ENCODE results near the gene GNAZ.

The GNAZ gene

DNA sequence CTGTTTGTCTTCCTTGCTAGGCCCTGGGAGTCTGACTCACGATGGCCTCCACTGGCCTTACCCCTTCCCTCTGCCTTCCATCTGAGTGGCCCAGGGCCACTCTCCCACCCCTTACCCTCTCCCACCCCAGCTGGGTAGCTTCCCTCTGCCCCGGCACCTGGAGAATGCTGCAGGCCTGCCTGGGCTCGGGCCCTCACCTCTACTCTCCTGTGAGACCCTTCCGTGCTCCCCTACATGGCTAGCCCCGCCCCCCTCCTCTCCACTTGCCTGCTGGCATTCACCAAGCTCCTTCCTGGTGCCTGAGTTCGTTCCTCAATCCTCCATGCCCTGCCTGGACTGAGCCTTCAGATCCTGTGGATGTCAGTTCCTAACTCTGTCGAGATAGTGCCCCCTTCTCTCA is 83.7 kb downstream of the GNAZ start:
- Histone ChIP-seq H3K36me3 (ENCODE audit: insufficient read depth, low read length) (no peaks in the 10 kb centered on the region), H3K27ac (no peak overlapping the region), H3K9me3 (ENCODE audit: low read depth, low read length) (no peaks in the 10 kb centered on the region), H3K4me3 (no peak overlapping the region), H3K9ac (ENCODE audit: insufficient read length) (no peak overlapping the region)
- no peak for TF ChIP-seq EZH2 (IDR thresholded peaks at IDR 0.05)
- no peak for TF ChIP-seq POLR2AphosphoS5 (IDR thresholded peaks at IDR 0.05; ENCODE audit: borderline replicate concordance, low read depth, low read length)
- TF ChIP-seq FOXP2 (optimal IDR thresholded peaks at IDR 0.05; ENCODE audit: control extremely low read depth, extremely low read length, insufficient read depth) = no peak
- no peak for DNase-seq (ENCODE audit: low read depth, low spot score)

DNA sequence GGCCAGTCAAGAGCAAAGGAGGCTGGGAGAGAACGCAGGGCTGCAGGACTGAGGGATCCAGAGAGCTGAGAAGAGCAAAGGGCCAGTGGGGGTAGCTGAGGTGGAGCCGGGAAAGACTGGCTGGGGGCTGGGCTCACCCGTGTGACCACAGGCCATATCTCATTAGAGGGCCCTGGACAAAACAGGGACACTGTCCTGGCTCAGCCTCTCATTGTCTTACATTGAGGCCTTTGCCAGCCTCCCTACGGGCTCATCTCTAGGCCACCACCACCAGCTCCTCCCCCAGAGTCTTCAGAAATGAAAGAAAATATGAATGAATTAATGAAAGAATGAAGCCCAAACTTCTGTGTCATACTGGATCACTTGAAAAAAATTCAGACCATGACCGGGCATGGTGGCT is 84.1 kb downstream of the GNAZ start:
- H3K36me3 ChIP-seq (ENCODE audit: insufficient read depth, low read length) = no peaks in the 10 kb centered on the region
- H3K27ac ChIP-seq = no peak overlapping the region
- H3K9ac ChIP-seq (ENCODE audit: insufficient read length) = no peak overlapping the region
- no peak for DNase-seq (ENCODE audit: low read depth, low spot score)
- TF ChIP-seq EZH2 (IDR thresholded peaks at IDR 0.05) (no peak), POLR2AphosphoS5 (IDR thresholded peaks at IDR 0.05; ENCODE audit: borderline replicate concordance, low read depth, low read length) (no peak), FOXP2 (optimal IDR thresholded peaks at IDR 0.05; ENCODE audit: control extremely low read depth, extremely low read length, insufficient read depth) (no peak)
- H3K4me3 ChIP-seq = no peak overlapping the region
- no peaks in the 10 kb centered on the region for H3K9me3 ChIP-seq (ENCODE audit: low read depth, low read length)

DNA sequence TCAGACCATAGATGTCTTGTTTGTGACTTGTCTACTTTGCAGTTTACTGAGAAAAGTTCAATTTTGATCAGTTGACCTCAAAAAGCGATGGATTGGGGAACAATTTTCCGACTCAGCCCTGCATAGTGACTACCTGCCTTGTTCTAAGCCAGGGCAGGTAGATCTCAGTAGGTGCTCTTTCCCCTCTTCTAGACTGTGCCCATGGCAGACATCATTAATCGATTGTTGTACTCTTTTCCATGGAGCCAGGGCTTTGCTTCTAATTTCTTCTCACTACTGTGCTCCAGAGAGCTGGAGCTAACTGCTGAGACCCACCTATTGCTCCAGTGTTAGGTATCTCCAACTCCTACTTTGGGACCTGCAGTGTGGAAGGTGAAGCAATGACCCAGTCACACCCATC is 84.8 kb downstream of the GNAZ start:
- DNase-seq (ENCODE audit: low read depth, low spot score) = no peak
- Histone ChIP-seq H3K27ac (no peak overlapping the region), H3K9ac (ENCODE audit: insufficient read length) (no peak overlapping the region), H3K36me3 (ENCODE audit: insufficient read depth, low read length) (no peaks in the 10 kb centered on the region), H3K4me3 (no peak overlapping the region), H3K9me3 (ENCODE audit: low read depth, low read length) (no peaks in the 10 kb centered on the region)
- TF ChIP-seq EZH2 (IDR thresholded peaks at IDR 0.05) (no peak), FOXP2 (optimal IDR thresholded peaks at IDR 0.05; ENCODE audit: control extremely low read depth, extremely low read length, insufficient read depth) (no peak), POLR2AphosphoS5 (IDR thresholded peaks at IDR 0.05; ENCODE audit: borderline replicate concordance, low read depth, low read length) (no peak)

GRCh38 chr22:23155831-23156230 is 85.5 kb downstream of the GNAZ start:
- Histone ChIP-seq H3K9me3 (ENCODE audit: low read depth, low read length) (no peaks in the 10 kb centered on the region), H3K27ac (no peak overlapping the region), H3K36me3 (ENCODE audit: insufficient read depth, low read length) (no peaks in the 10 kb centered on the region), H3K9ac (ENCODE audit: insufficient read length) (no peak overlapping the region), H3K4me3 (no peak overlapping the region)
- no peak for TF ChIP-seq FOXP2 (optimal IDR thresholded peaks at IDR 0.05; ENCODE audit: control extremely low read depth, extremely low read length, insufficient read depth)
- TF ChIP-seq POLR2AphosphoS5 (IDR thresholded peaks at IDR 0.05; ENCODE audit: borderline replicate concordance, low read depth, low read length) = no peak
- TF ChIP-seq EZH2 (IDR thresholded peaks at IDR 0.05) = no peak
- DNase-seq (ENCODE audit: low read depth, low spot score) = no peak

DNA sequence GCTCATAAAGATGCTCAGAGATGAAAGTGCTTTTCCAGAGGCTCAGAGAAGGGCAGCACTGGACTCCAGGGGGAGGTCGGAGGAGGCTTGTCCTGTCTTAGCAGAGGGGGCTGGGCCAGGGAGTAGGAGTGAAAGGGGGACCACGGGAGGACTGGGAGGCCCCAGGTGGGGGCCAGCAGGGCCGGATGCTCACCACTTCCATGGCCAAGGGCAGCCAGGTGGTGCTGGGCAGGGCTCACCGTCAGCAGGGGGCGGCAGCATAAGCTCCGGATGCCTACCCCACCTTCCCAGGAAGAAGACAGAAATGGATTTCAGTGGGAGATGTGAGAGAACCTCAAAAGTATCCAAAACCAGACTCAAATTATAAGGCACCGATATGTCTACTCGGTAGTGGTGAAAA is 86.0 kb downstream of the GNAZ start:
- Histone ChIP-seq H3K27ac (no peak overlapping the region), H3K9ac (ENCODE audit: insufficient read length) (no peak overlapping the region), H3K4me3 (no peak overlapping the region), H3K9me3 (ENCODE audit: low read depth, low read length) (no peaks in the 10 kb centered on the region), H3K36me3 (ENCODE audit: insufficient read depth, low read length) (no peaks in the 10 kb centered on the region)
- no peak for TF ChIP-seq FOXP2 (optimal IDR thresholded peaks at IDR 0.05; ENCODE audit: control extremely low read depth, extremely low read length, insufficient read depth)
- TF ChIP-seq EZH2 (IDR thresholded peaks at IDR 0.05) = no peak
- TF ChIP-seq POLR2AphosphoS5 (IDR thresholded peaks at IDR 0.05; ENCODE audit: borderline replicate concordance, low read depth, low read length) = no peak
- no peak for DNase-seq (ENCODE audit: low read depth, low spot score)

- Histone ChIP-seq H3K36me3 (ENCODE audit: insufficient read depth, low read length) (no peaks in the 10 kb centered on the region), H3K4me3 (no peak overlapping the region)
- TF ChIP-seq POLR2AphosphoS5 (IDR thresholded peaks at IDR 0.05; ENCODE audit: borderline replicate concordance, low read depth, low read length) (no peak), FOXP2 (optimal IDR thresholded peaks at IDR 0.05; ENCODE audit: control extremely low read depth, extremely low read length, insufficient read depth) (no peak), EZH2 (IDR thresholded peaks at IDR 0.05) (no peak)
Observed at GRCh38 chr22:23157560-23158515, 87.5 kb downstream of the GNAZ start.

GRCh38 chr22:23158516-23159290 is 88.4 kb downstream of the GNAZ start:
- H3K27ac ChIP-seq = no peak overlapping the region
- DNase-seq (ENCODE audit: low read depth, low spot score) = no peak
- no peak overlapping the region for H3K4me3 ChIP-seq
- no peak for TF ChIP-seq EZH2 (IDR thresholded peaks at IDR 0.05)
- H3K36me3 ChIP-seq (ENCODE audit: insufficient read depth, low read length) = no peaks in the 10 kb centered on the region
- H3K9ac ChIP-seq (ENCODE audit: insufficient read length) = no peak overlapping the region
- no peaks in the 10 kb centered on the region for H3K9me3 ChIP-seq (ENCODE audit: low read depth, low read length)

More at GRCh38 chr22:23157560-23158515, 87.5 kb downstream of the GNAZ start:
- no peak for DNase-seq (ENCODE audit: low read depth, low spot score)
- no peak overlapping the region for H3K27ac ChIP-seq
- H3K9ac ChIP-seq (ENCODE audit: insufficient read length) = no peak overlapping the region
- no peaks in the 10 kb centered on the region for H3K9me3 ChIP-seq (ENCODE audit: low read depth, low read length)

- Histone ChIP-seq H3K9me3 (ENCODE audit: low read depth, low read length) (no peaks in the 10 kb centered on the region), H3K4me3 (no peak overlapping the region), H3K27ac (no peak overlapping the region), H3K9ac (ENCODE audit: insufficient read length) (no peak overlapping the region), H3K36me3 (ENCODE audit: insufficient read depth, low read length) (no peaks in the 10 kb centered on the region)
- TF ChIP-seq FOXP2 (optimal IDR thresholded peaks at IDR 0.05; ENCODE audit: control extremely low read depth, extremely low read length, insufficient read depth) (no peak), EZH2 (IDR thresholded peaks at IDR 0.05) (no peak), POLR2AphosphoS5 (IDR thresholded peaks at IDR 0.05; ENCODE audit: borderline replicate concordance, low read depth, low read length) (no peak)
- DNase-seq (ENCODE audit: low read depth, low spot score) = no peak
Observed at GRCh38 chr22:23159291-23159630, 88.9 kb downstream of the GNAZ start.
